SU-DHL-6 (cell line): Measurements from ENCODE around the gene CHMP5.

Experiments used
- H2AFZ ChIP-seq: fragments of 200-600 bp; sonication (generic); 2 replicates; pipeline ENCODE4 v1.6.1; 2014; ENCODE audit warnings: low read depth, mild to moderate bottlenecking, moderate library complexity, mixed read lengths, antibody characterized with exemption, low read length; ENCODE audit not compliant: severe bottlenecking
- H3F3A ChIP-seq: fragments of 200-600 bp; shearing (Covaris generic); 2 replicates; pipeline ENCODE4 v1.6.0; 2016; ENCODE audit warnings: antibody characterized with exemption, mild to moderate bottlenecking; ENCODE audit not compliant: insufficient read depth
- H3K27ac ChIP-seq: fragments of 200-600 bp; sonication (generic); 2 replicates; pipeline ENCODE4 v1.5.1; 2016; ENCODE audit warnings: low read depth, mild to moderate bottlenecking, low read length, moderate library complexity, mixed read lengths
- H3K27me3 ChIP-seq: fragments of 200-600 bp; sonication (generic), shearing (Covaris generic); 2 replicates; pipeline ENCODE4 v1.6.0; 2014; ENCODE audit warnings: mild to moderate bottlenecking, low read length
- H3K36me3 ChIP-seq: fragments of 200-600 bp; sonication (generic); 2 replicates; pipeline ENCODE4 v1.6.1; 2014; ENCODE audit warnings: mild to moderate bottlenecking, low read length, mixed read lengths
- H3K4me2 ChIP-seq: fragments of 300-600, 200-600 bp; shearing (Covaris generic), sonication (generic); 2 replicates; pipeline ENCODE4 v1.6.0; 2014; ENCODE audit warnings: low read length, low read depth, mild to moderate bottlenecking; ENCODE audit not compliant: poor library complexity, severe bottlenecking
- H3K4me3 ChIP-seq: fragments of 200-600 bp; sonication (generic); 2 replicates; pipeline ENCODE4 v1.5.1; 2014; ENCODE audit warnings: antibody characterized with exemption, low read length, mild to moderate bottlenecking, mixed read lengths; ENCODE audit not compliant: insufficient read depth, poor library complexity, severe bottlenecking
- H3K79me2 ChIP-seq: fragments of 200-600 bp; sonication (generic); 2 replicates; pipeline ENCODE4 v1.6.1; 2014; ENCODE audit warnings: mild to moderate bottlenecking, low read length, moderate library complexity; ENCODE audit not compliant: insufficient read depth
- H3K9ac ChIP-seq: fragments of 200-600 bp; sonication (generic); 2 replicates; pipeline ENCODE4 v1.7.0; 2014; ENCODE audit warnings: mild to moderate bottlenecking, low read length
- H3K9me2 ChIP-seq: fragments of 200-600 bp; sonication (generic); replicated peaks from 2 replicates; pipeline ENCODE4 v1.6.1; 2014; ENCODE audit warnings: low read length; ENCODE audit not compliant: insufficient read depth
- H3K9me3 ChIP-seq: fragments of 200-600 bp; sonication (generic); 2 replicates; pipeline ENCODE4 v1.6.1; 2014; ENCODE audit warnings: low read length, mixed read lengths; ENCODE audit not compliant: insufficient read depth
- H4K20me1 ChIP-seq: fragments of 200-600 bp; sonication (generic); 2 replicates; pipeline ENCODE4 v1.6.1; 2014; ENCODE audit warnings: low read depth, mild to moderate bottlenecking, antibody characterized with exemption, low read length, moderate library complexity, mixed read lengths
- CTCF ChIP-seq: fragments of 200-600 bp; sonication (generic); IDR thresholded peaks from one replicate; pipeline ENCODE4 v1.5.1; 2017; ENCODE audit warnings: antibody characterized with exemption, mild to moderate bottlenecking, low read length, moderate library complexity; ENCODE audit not compliant: insufficient read depth, poor library complexity, severe bottlenecking
- EZH2phosphoT487 ChIP-seq: fragments of 200-600 bp; sonication (generic), shearing (Covaris generic); conservative IDR thresholded peaks from 2 replicates; pipeline ENCODE4 v1.6.1; 2018; ENCODE audit warnings: mild to moderate bottlenecking, antibody characterized with exemption, low read length, moderate library complexity, mixed read lengths

CHMP5 gene

GRCh38 chr9:33300546-33300945, 35.7 kb downstream of the CHMP5 start:
- no peaks in the 10 kb centered on the region for H3K27me3 ChIP-seq
- no peak overlapping the region for H3K9ac ChIP-seq
- TF ChIP-seq EZH2phosphoT487 (no peak), CTCF (no peak)
- no peak overlapping the region for H3K4me3 ChIP-seq
- H3K79me2 ChIP-seq, result peaks cover 65% of the 10 kb centered on the region
- no peak overlapping the region for H3K27ac ChIP-seq
- H2AFZ ChIP-seq, result no peak overlapping the region
- H4K20me1 ChIP-seq, result peaks cover 18% of the 10 kb centered on the region; the same call in 1 of the 2 replicates
- H3K9me2 ChIP-seq, result no peaks in the 10 kb centered on the region
- no peaks in the 10 kb centered on the region for H3K9me3 ChIP-seq
- H3F3A ChIP-seq, result peaks cover 27% of the 10 kb centered on the region
- peaks cover 55% of the 10 kb centered on the region for H3K36me3 ChIP-seq
- H3K4me2 ChIP-seq, result no peak overlapping the region

- Histone ChIP-seq H3K4me2 (no peak overlapping the region), H3K79me2 (peaks cover 31% of the 10 kb centered on the region), H2AFZ (no peak overlapping the region), H3K9me2 (no peaks in the 10 kb centered on the region), H4K20me1 (peaks cover 4% of the 10 kb centered on the region; the same call in 1 of the 2 replicates), H3F3A (no peaks in the 10 kb centered on the region), H3K27ac (no peak overlapping the region), H3K36me3 (peaks cover 59% of the 10 kb centered on the region), H3K27me3 (no peaks in the 10 kb centered on the region), H3K9me3 (no peaks in the 10 kb centered on the region), H3K4me3 (no peak overlapping the region), H3K9ac (no peak overlapping the region)
- TF ChIP-seq EZH2phosphoT487 (no peak), CTCF (no peak)
These were observed 39.5 kb downstream of the CHMP5 start for GRCh38 chr9:33304362-33304761.

GRCh38 chr9:33306037-33306436, 41.2 kb downstream of the CHMP5 start:
- Histone ChIP-seq H3K9me3 (no peaks in the 10 kb centered on the region), H3K79me2 (peaks cover 14% of the 10 kb centered on the region), H3K27ac (no peak overlapping the region), H3F3A (no peaks in the 10 kb centered on the region), H3K4me2 (no peak overlapping the region), H3K27me3 (no peaks in the 10 kb centered on the region), H2AFZ (no peak overlapping the region), H3K36me3 (peaks cover 56% of the 10 kb centered on the region), H4K20me1 (0 out of 2 replicates have a peak, but pooled peaks cover 3% of the 10 kb centered on the region), H3K9ac (no peak overlapping the region), H3K4me3 (no peak overlapping the region), H3K9me2 (no peaks in the 10 kb centered on the region)
- TF ChIP-seq CTCF (no peak), EZH2phosphoT487 (no peak)
